GM12891 (cell line): ENCODE measurements around the gene BTBD1.

Source experiments
- DNase-seq: peaks from one replicate; pipeline ENCODE4 v3.0.0; 2011; ENCODE audit warnings: low spot score; ENCODE audit not compliant: insufficient read length
- FAIRE-seq: peaks from 2 replicates; lab custom pipeline; 2011; peaks lifted over from hg19 to GRCh38; lab: Jason Lieb, UNC
- PAX5 ChIP-seq: IDR thresholded peaks from 2 replicates; pipeline ENCODE4 v1.6.1; 2011; ENCODE audit warnings: low read length, moderate library complexity, mild to moderate bottlenecking; ENCODE audit not compliant: insufficient read depth, severe bottlenecking
- POLR2A ChIP-seq: IDR thresholded peaks from 2 replicates; pipeline ENCODE4 v1.6.1; 2011; ENCODE audit warnings: low read depth, low read length, control low read depth
- POLR2AphosphoS5 ChIP-seq: IDR thresholded peaks from 2 replicates; pipeline ENCODE4 v1.6.1; 2011; ENCODE audit warnings: low read depth, low read length, control low read depth
- POU2F2 ChIP-seq: IDR thresholded peaks from 2 replicates; pipeline ENCODE4 v1.6.1; 2011; ENCODE audit warnings: low read depth, mild to moderate bottlenecking, control low read depth, low read length, moderate library complexity
- SPI1 ChIP-seq: IDR thresholded peaks from 2 replicates; pipeline ENCODE4 v1.6.1; 2011; ENCODE audit warnings: low read depth, low read length, control low read depth
- TAF1 ChIP-seq: IDR thresholded peaks from 2 replicates; pipeline ENCODE4 v1.6.1; 2011; ENCODE audit warnings: low read depth, low read length, control low read depth

The BTBD1 gene

DNA sequence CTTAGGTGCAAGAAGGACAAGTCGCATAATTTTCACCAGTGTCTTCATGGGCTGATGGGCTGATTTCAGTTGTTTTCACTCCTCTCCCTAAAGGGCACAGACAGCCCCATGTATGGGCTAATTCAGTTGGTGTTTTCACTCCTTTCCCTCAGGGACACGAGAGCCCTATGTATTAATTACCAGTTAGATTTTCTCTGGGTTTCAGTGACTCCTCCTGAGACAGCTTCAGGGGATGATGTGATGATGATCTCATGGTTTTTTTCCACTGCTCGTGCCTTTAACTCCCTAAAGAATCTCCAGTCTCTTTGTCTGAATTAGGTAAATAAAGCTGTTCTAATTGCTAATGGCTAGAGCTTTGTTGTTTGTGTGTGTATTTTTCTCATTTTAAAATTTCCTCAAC lies 71.1 kb downstream of the BTBD1 start:
- no peak for FAIRE-seq

DNA sequence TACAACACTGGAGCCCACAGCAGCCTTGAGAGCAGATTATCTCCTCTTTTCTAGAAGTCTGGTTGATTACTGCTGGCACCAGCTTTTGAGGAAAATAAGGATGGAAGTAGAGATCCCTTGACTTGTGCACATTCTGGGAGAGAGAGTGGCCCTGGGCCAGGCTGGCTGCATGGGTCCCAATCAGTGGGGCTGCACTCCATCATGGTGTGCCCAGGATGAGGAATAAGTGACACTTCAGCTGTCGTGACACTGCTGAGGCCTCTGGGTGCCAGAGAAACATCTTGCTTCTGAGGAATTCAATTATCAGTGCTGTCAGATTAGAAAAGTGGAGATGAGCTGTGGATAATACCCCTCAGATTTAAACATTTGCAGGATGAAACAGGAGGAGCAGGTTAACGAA lies 72.0 kb downstream of the BTBD1 start:
- DNase-seq, result no peak
- FAIRE-seq, result no peak
- TF ChIP-seq POLR2AphosphoS5 (no peak), TAF1 (no peak), SPI1 (no peak), POLR2A (no peak), POU2F2 (no peak), PAX5 (no peak)

More for the DNA sequence above, 71.1 kb downstream of the BTBD1 start:
- TF ChIP-seq POU2F2 (no peak), POLR2A (no peak), TAF1 (no peak), PAX5 (no peak), POLR2AphosphoS5 (no peak), SPI1 (no peak)
- no peak for DNase-seq

DNA sequence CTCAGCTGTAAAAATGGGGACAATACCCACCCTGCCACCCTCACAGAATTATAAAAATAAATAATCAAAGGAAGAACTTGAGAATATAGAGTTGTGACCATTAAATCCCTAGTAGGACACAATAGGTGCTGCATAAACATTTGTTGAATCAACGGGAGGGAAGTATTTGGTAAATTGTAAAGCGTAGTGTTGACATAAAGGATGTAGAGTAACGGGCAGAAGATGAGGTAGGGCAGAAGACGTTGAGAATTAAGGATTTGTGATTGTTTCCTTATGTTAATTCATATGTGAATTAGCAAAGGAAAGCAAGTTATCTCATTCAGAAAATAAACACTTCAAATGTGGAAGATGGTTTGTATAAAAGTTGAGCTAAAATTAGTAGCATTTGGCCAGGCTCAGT lies 73.9 kb downstream of the BTBD1 start:
- TF ChIP-seq PAX5 (no peak), POLR2A (no peak), POU2F2 (no peak), SPI1 (no peak), POLR2AphosphoS5 (no peak), TAF1 (no peak)
- DNase-seq, result no peak
- no peak for FAIRE-seq

DNA sequence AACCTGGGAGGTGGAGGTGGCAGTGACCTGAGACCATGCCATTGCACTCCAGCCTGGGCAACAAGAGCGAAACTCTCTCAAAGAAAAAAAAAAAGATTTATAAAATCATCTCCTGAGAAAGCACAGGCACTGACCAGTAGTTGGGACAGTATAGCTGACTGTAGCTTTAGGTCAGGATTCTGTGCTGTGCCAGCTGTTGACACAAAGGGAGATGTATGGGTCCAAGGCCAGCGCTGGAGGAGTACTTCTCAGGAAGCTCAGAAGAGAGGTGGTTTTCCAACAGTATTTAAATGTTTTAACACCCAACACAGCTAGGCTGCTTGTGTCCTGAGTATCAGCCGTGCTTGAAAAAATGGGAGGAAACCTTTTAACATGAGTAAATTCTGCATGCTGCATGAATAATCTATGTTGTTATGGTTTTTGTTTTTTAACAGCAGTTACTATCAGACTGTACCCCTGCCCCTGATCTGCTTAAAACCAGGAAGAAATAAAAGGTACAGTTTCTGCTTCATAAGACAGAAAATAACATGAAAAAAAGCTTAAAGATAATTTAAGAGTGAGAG lies 74.5 kb downstream of the BTBD1 start:
- DNase-seq (no peak), FAIRE-seq (no peak)
- TF ChIP-seq POLR2AphosphoS5, result no peak
- TF ChIP-seq PAX5, result no peak
- TF ChIP-seq POLR2A, result no peak
- TF ChIP-seq POU2F2, result no peak
- TF ChIP-seq TAF1, result no peak
- TF ChIP-seq SPI1, result no peak

DNA sequence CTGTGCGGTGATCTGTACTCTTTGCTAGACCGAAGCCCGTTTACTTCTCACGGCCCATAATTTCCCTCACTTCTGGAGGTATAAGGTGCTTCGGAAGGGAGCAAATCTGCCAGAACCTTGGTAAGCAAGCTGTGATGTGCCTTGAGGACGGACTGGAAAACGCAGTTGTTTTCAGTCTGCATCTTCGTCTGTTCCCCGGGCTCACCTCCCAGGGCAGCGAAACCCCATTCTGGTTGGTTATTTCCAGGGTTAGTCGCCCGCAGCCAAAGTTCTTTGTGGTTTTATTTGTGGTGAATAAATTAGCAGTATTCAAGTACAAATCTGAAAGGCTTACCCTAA lies 80.6 kb downstream of the BTBD1 start:
- TF ChIP-seq PAX5 (no peak), SPI1 (no peak), TAF1 (no peak), POLR2A (no peak), POLR2AphosphoS5 (no peak), POU2F2 (no peak)
- DNase-seq, result peak; percentile 45
- FAIRE-seq, result no peak

DNA sequence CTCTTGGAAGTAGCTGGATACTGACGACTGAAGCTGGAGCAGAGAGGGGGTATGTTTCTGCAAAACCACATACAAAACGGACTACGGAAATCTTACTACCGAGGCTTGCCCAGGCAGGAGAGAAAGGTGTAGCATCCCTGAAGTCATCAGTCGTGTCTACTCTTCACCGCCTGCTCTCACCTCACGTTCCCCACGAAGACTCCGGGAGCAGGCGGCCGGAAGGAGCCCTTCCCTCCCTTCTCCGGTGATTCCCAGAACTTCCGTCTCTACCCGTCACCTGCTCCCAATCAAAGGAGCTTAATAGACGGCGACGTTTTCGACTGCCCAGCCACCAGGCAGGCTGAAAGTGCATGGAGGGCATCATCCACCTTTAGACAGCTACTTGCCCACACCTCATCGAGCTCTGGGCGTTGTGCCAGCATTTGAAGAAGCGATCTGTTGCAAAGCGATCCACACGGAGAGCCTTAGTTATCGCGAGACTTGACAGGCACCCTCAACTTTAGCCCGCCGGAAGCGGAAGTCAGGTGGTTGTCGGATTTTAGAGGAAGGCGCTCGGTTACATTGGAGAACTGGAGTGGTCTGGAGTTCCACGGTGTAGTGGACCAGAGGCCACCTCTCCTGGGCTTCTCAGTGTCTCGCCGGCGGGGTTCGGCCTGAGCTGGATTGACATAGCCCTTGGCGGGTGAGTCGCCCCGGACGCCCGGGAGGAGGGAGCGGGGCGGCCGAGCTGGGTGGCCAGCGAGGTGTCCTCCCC lies 81.2 kb downstream of the BTBD1 start, which contains the start of gene RAMAC:
Gene RAMAC (plus strand): TSS at position 523 of the 754 bp plus-strand sequence. CDS start 2,809 bp downstream, outside the sequence.
- DNase-seq (peak; percentile 79), FAIRE-seq (peak; percentile 97)

DNA sequence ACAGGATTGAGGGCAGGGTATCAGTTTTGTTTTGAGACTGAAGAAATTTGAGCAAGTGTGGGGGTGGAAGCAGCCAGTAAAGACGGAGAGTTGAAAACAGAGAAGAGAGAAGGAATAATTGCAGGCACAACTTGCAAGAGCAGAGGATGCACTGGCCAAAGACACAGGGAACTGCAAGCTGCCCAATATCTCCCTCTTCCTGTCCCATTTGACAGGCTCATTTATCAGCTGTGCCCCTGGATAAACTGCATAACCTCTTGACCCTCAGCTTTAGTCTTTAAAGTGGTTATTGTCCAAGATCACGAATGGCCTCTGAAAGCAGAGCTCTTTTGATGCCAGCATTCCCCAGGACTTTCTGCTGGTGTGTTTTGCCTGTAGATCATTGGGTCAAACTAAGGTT lies 86.1 kb downstream of the BTBD1 start:
- FAIRE-seq (no peak), DNase-seq (no peak)
- TF ChIP-seq POLR2A, result no peak
- no peak for TF ChIP-seq POLR2AphosphoS5
- TF ChIP-seq PAX5, result no peak
- no peak for TF ChIP-seq TAF1
- no peak for TF ChIP-seq POU2F2
- TF ChIP-seq SPI1, result no peak

More for the DNA sequence above, 81.2 kb downstream of the BTBD1 start, which contains the start of gene RAMAC:
- peak; percentile 94 for TF ChIP-seq POLR2A
- TF ChIP-seq TAF1, result peak; percentile 85
- peak; percentile 89 for TF ChIP-seq POLR2AphosphoS5
- peak; percentile 65; the same call in 1 of the 2 replicates for TF ChIP-seq POU2F2
- TF ChIP-seq PAX5, result peak; percentile 9
- peak; percentile 35 for TF ChIP-seq SPI1

DNA sequence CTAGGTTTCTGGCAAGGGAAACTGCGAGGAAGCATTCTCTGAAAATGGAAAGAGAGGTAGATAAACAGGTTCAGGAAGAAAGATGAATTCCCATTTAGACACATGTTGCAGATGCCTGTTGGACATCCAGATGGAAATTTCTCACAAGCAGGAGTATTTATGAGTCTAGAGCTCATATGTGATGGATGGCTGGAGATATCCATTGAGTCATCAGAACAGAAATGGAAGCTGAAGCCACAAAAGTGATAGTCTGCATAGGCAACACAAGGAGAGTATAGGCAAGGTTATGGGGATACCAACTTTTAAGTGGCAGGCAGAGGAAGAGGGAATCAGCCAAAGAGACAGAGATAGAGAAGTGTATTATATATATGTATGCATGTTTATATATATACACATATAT lies 87.3 kb downstream of the BTBD1 start:
- no peak for FAIRE-seq
- TF ChIP-seq SPI1 (no peak), POU2F2 (no peak), PAX5 (no peak), POLR2AphosphoS5 (no peak), TAF1 (no peak), POLR2A (no peak)
- DNase-seq, result no peak

DNA sequence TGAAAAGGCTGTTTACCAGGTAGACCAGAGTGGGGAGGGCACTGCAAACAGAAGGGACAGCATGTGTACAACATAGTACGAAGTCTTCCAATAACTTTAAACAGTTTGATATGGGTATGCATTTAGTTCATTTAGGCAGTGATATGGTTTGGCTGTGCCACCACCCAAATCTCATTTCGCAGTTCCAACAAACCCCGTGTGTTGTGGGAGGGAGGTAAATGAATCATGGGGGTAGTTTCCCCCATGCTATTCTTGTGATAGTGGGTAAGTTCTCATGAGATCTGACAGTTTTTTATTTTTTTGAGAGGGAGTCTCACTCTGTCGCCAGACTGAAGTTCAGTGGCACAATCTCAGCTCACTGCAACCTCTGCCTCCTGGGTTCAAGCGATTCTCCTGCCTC lies 88.6 kb downstream of the BTBD1 start:
- TF ChIP-seq SPI1 (no peak), POLR2AphosphoS5 (no peak), POLR2A (no peak), POU2F2 (no peak), PAX5 (no peak), TAF1 (no peak)
- FAIRE-seq, result no peak

More for the DNA sequence above, 88.6 kb downstream of the BTBD1 start:
- DNase-seq, result no peak
